ENCODE results near the gene MCTP1. TPM values are rescaled to one million over a fixed set of nuclear protein-coding genes. Genes with fewer than 3 reads are reported as not detected.

Gene MCTP1
- not detected for total RNA-seq

DNA sequence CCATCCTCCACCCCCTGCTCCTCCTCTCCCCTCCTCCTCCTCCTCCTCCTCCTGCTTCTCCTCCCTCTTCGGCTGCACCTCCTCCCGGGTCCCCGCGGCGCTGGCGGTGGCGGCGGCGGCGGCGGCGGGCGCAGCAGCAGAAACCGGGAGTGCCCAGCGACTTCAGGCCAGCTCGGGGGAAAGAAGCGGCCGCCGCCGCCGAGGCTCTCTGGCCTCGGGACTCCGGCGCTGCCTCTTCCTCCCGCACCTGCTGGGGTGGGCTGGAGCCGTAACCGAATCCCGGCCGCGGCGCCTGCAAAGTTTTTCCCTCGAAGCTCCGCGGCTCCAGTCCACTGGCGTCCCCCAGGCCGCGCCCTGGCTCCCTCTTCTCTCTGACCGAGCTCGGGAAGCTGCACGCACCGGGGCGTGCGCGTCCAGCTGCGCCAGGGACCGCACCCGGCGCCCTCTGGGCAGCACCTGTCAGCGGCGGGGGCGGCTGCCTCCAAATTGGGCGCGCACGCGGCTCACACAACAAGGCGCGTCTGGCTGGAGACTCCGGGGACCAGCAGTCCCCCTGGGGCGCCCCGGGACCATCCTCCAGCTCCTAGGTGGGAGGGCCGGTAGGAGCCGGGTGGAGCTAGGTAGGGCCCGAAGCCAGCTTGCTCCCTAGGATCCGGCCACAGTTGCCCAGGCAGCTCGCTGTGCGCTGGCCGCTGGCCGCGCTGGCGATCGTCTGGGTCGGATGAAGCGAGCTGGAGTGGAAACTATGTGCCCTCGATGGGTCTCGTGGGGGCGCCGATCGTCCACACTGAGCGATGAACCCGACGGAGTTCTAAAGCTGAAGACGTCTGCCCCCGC is at the start of gene MCTP1:
MCTP1 (minus strand) TSS at position 523 of the 837 bp plus-strand sequence.
- Mint-ChIP-seq H3K4me1 (ENCODE audit: low read depth) (peaks cover 9% of the 10 kb centered on the region), H3K36me3 (no peaks in the 10 kb centered on the region), H3K27me3 (peaks cover 36% of the 10 kb centered on the region), H3K9me3 (no peaks in the 10 kb centered on the region), H3K4me3 (peak within 1 kb of the TSS; percentile 43), H3K27ac (no peak within 1 kb of the TSS)
- DNase-seq = peak; percentile 17
- intact Hi-C loops (cut with micrococcal nuclease) = loop anchor here (10.0 kb wide), 2 partner anchors 340 to 560 kb away; partner anchors contain the start of gene GPR150
- CTCF ChIA-PET = interaction anchor here (0.6 to 1.0 kb wide), 2 partner anchors 15 to 23 kb away, joined by 3 read pairs; no protein-coding TSS in a partner anchor
- POLR2A ChIA-PET = interaction anchor here (0.6 kb wide), 1 partner anchor 41 kb away, joined by 4 read pairs; no protein-coding TSS in a partner anchor

DNA sequence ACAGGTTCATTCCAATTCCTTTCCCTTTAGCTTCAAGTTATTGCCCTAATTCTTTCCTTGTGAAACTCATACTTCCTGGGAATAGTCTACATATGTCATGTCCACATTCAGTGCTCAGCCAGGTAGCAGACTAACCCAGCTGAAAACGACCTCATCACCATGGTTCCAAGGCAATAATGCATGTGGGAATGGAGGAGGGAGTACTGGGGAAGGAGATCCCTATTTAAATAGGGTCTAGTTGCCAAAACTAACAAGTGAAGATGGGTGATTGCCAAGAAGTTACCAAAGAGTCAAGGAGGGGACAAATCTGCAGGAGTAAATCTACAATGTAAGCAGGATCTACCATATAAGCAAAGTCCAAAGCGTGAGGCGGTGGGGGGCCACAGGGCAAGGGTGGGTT is 47.3 kb upstream of the MCTP1 start:
- Mint-ChIP-seq H3K4me1 (ENCODE audit: low read depth) (no peaks in the 10 kb centered on the region), H3K27me3 (no peaks in the 10 kb centered on the region), H3K27ac (no peak overlapping the region), H3K4me3 (no peak overlapping the region), H3K36me3 (no peaks in the 10 kb centered on the region), H3K9me3 (no peaks in the 10 kb centered on the region)
- intact Hi-C loops (cut with micrococcal nuclease) = no loop called here
- DNase-seq = no peak
- POLR2A ChIA-PET = no interaction called here
- CTCF ChIA-PET = no interaction called here

DNA sequence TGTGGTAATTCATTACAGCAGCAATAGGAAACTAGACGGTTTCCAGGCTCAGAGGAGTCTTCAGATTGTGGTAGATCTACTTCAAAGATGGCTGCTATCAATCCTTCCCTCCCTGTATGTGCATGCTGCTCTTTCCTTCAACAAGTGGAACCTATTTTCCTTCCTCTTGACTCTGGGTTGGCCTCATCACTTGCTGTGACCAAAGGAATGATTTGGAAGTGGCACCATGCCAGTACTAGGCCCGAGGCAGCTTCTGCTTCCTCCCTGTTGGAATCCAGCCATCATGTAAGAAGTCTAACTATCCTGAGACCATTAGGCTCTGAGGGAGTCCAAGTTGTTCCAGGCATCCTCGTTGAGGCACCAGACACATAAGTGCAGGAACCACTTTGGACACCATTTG is 46.5 kb upstream of the MCTP1 start:
- no peaks in the 10 kb centered on the region for H3K9me3 Mint-ChIP-seq
- no peak for DNase-seq
- no peaks in the 10 kb centered on the region for H3K4me1 Mint-ChIP-seq (ENCODE audit: low read depth)
- ChIA-PET CTCF (no interaction called here), POLR2A (no interaction called here)
- no peaks in the 10 kb centered on the region for H3K27me3 Mint-ChIP-seq
- intact Hi-C loops (cut with micrococcal nuclease) = no loop called here
- no peak overlapping the region for H3K27ac Mint-ChIP-seq
- H3K4me3 Mint-ChIP-seq = no peak overlapping the region
- no peaks in the 10 kb centered on the region for H3K36me3 Mint-ChIP-seq

DNA sequence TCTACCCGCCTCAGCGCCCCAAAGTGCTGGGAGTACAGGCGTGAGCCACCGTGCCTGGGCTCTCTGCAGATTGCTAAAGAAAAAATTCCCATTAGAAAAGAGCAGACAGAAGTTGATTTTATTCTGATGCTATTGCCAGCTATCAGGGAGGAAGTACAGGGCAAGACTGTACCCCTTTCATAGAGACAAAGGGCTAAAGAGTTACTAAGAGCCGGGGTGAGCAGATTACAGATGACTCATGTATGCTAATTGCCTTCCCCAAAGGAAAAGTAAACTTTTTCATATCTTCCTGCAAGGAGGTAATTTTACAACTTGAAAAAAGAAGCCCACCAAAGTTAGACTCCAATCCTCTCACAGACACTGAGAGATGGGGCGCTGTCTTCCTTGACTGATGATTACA is 42.3 kb upstream of the MCTP1 start:
- no peak for DNase-seq
- H3K4me1 Mint-ChIP-seq (ENCODE audit: low read depth) = no peaks in the 10 kb centered on the region
- no peak overlapping the region for H3K4me3 Mint-ChIP-seq
- H3K27ac Mint-ChIP-seq = no peak overlapping the region
- no peaks in the 10 kb centered on the region for H3K36me3 Mint-ChIP-seq
- no peaks in the 10 kb centered on the region for H3K27me3 Mint-ChIP-seq
- H3K9me3 Mint-ChIP-seq = no peaks in the 10 kb centered on the region
- CTCF ChIA-PET = no interaction called here
- POLR2A ChIA-PET = no interaction called here
- intact Hi-C loops (cut with micrococcal nuclease) = no loop called here

DNA sequence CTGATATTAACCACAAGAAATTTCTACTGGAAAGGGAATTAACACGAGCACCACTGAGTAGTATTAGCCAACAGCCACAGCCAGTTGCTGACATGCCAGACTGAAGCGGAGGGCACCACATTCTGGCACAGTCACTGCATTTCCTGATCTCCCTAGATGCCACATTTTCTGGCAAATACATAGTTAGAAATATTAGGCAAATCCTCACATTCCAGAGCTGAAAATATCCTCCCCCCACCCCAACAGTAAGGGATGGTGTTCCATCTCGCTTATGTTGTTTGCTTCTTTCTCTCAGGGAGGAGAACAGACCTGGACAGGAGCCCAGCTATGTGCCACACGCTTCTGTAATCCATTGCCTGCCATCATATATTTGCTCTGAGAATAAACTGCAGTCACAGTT is 32.8 kb upstream of the MCTP1 start:
- ChIA-PET POLR2A (no interaction called here), CTCF (no interaction called here)
- H3K27ac Mint-ChIP-seq = no peak overlapping the region
- H3K4me1 Mint-ChIP-seq (ENCODE audit: low read depth) = no peaks in the 10 kb centered on the region
- H3K27me3 Mint-ChIP-seq = peaks cover 6% of the 10 kb centered on the region
- H3K4me3 Mint-ChIP-seq = no peak overlapping the region
- no peak for DNase-seq
- H3K36me3 Mint-ChIP-seq = no peaks in the 10 kb centered on the region
- intact Hi-C loops (cut with micrococcal nuclease) = no loop called here
- H3K9me3 Mint-ChIP-seq = peaks cover 2% of the 10 kb centered on the region

DNA sequence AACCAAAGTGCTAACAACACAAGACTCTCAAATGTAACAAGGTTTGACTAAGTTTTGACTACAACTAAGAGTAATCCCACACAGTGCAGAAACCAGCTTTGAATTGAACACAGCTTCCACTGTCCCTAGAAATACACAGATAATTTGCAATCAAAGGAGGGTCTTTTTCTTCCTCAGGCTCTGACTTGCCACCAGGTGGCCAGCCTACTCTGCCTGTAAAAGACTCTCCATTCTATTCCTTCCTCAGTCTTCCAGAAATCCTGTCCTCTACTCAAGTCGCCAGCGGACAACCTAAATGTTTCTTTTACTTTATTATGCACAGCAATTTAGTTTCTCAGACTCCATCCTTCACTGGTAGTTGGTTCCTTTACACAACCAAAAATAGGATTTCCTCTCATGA is 32.2 kb upstream of the MCTP1 start:
- H3K36me3 Mint-ChIP-seq = no peaks in the 10 kb centered on the region

DNA sequence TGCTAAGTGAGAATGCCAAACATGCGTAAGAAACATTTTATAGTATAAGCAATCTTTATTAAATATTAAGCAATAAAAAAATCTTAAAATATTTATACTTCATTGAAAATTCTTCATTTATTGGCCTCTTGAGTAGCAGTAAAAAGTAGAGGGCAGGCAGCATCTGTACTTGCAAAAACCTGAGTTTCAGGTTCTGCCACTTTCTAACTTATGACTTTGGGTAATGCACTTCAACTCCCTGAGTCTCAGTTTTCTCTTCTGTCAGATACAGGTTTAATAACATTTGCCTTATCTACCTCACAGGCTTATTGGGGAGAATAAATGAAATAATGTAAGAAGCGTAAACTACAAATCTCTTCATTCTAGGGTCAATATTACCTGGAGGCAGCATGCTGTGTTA is 19.8 kb upstream of the MCTP1 start:
- ChIA-PET POLR2A (no interaction called here), CTCF (no interaction called here)
- no peaks in the 10 kb centered on the region for H3K4me1 Mint-ChIP-seq (ENCODE audit: low read depth)
- intact Hi-C loops (cut with micrococcal nuclease) = no loop called here
- no peak for DNase-seq
- H3K9me3 Mint-ChIP-seq = no peaks in the 10 kb centered on the region
- peaks cover 5% of the 10 kb centered on the region for H3K27me3 Mint-ChIP-seq
- H3K36me3 Mint-ChIP-seq = no peaks in the 10 kb centered on the region
- no peak overlapping the region for H3K27ac Mint-ChIP-seq
- no peak overlapping the region for H3K4me3 Mint-ChIP-seq

More for the DNA sequence above, 32.2 kb upstream of the MCTP1 start:
- Mint-ChIP-seq H3K4me3 (no peak overlapping the region), H3K4me1 (ENCODE audit: low read depth) (no peaks in the 10 kb centered on the region), H3K27ac (no peak overlapping the region), H3K27me3 (peaks cover 6% of the 10 kb centered on the region), H3K9me3 (peaks cover 2% of the 10 kb centered on the region)
- ChIA-PET POLR2A (no interaction called here), CTCF (no interaction called here)
- DNase-seq = no peak
- intact Hi-C loops (cut with micrococcal nuclease) = no loop called here

DNA sequence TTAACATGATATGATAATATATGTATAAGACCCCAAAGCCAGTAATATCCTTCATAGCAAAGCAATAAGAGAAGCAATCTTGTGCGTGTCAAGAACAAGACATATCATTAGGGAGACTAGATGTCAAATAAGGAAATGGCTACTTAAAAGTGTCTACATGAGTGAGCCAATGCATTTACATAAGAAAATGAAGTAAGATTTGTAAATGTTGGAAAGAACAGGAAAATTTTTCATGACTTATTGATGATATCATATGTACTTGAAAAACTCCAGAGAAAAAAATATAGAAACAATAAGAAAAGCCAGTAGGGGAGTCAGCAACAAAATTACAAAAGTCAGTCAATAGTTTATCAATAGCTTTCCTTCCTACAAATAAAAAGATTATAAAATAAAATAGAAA is 13.8 kb upstream of the MCTP1 start:
- H3K9me3 Mint-ChIP-seq = no peaks in the 10 kb centered on the region
- peaks cover 7% of the 10 kb centered on the region for H3K27me3 Mint-ChIP-seq
- no peak overlapping the region for H3K27ac Mint-ChIP-seq
- ChIA-PET CTCF (interaction anchor here (0.6 kb wide), 1 partner anchor 205 kb away, joined by 3 read pairs; no protein-coding TSS in a partner anchor), POLR2A (no interaction called here)
- no peak for DNase-seq
- intact Hi-C loops (cut with micrococcal nuclease) = no loop called here
- H3K4me3 Mint-ChIP-seq = no peak overlapping the region
- no peaks in the 10 kb centered on the region for H3K4me1 Mint-ChIP-seq (ENCODE audit: low read depth)
- H3K36me3 Mint-ChIP-seq = no peaks in the 10 kb centered on the region

DNA sequence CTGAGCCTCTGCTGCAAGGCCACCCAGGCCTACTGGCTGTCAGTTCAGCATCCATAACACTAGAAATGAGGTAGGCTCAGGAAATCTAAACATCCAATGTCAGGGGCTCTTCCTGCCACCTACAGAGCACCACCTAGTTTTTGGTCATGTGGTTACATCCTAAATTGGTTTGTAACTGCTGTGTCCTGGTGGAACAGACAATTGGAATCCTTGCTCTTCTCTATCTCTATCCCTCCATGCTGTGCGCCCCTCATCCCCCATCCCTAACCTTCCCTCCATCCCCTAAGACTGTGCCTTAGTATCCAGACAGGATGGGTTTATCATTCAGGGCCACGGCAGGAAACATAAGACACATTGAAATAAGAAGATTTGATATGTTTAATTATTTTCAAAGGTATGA is 11.4 kb upstream of the MCTP1 start:
- DNase-seq = no peak
- H3K27me3 Mint-ChIP-seq = peaks cover 3% of the 10 kb centered on the region
- H3K4me3 Mint-ChIP-seq = no peak overlapping the region
- ChIA-PET POLR2A (no interaction called here), CTCF (no interaction called here)
- H3K4me1 Mint-ChIP-seq (ENCODE audit: low read depth) = no peaks in the 10 kb centered on the region
- no peaks in the 10 kb centered on the region for H3K36me3 Mint-ChIP-seq
- no peaks in the 10 kb centered on the region for H3K9me3 Mint-ChIP-seq
- H3K27ac Mint-ChIP-seq = no peak overlapping the region
- intact Hi-C loops (cut with micrococcal nuclease) = no loop called here

DNA sequence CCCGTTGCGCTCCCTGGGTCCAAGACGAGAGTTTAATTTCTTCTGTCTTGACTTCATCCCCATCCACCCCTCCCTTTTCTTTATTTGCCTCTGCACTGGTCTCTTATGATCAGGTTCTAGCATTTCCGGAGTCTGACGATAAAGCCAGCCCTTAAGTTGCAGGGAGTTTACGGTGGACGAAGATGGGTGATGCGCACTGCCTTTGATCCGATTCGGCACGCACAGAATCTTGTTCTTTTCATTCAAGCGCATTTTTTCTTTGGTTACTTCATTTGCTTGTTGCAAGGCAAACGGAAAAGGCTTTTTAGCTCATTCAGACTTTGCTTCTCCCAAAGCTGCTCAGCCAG is 488 bp upstream of the MCTP1 start:
- CTCF ChIA-PET = no interaction called here
- Mint-ChIP-seq H3K9me3 (no peaks in the 10 kb centered on the region), H3K4me3 (peak overlapping the region; percentile 43), H3K36me3 (no peaks in the 10 kb centered on the region), H3K27ac (no peak overlapping the region), H3K27me3 (peaks cover 35% of the 10 kb centered on the region), H3K4me1 (ENCODE audit: low read depth) (peaks cover 9% of the 10 kb centered on the region)
- no peak for DNase-seq
- POLR2A ChIA-PET = no interaction called here
- intact Hi-C loops (cut with micrococcal nuclease) = loop anchor here (10.0 kb wide), 2 partner anchors 339 to 559 kb away; partner anchors contain the start of gene GPR150

DNA sequence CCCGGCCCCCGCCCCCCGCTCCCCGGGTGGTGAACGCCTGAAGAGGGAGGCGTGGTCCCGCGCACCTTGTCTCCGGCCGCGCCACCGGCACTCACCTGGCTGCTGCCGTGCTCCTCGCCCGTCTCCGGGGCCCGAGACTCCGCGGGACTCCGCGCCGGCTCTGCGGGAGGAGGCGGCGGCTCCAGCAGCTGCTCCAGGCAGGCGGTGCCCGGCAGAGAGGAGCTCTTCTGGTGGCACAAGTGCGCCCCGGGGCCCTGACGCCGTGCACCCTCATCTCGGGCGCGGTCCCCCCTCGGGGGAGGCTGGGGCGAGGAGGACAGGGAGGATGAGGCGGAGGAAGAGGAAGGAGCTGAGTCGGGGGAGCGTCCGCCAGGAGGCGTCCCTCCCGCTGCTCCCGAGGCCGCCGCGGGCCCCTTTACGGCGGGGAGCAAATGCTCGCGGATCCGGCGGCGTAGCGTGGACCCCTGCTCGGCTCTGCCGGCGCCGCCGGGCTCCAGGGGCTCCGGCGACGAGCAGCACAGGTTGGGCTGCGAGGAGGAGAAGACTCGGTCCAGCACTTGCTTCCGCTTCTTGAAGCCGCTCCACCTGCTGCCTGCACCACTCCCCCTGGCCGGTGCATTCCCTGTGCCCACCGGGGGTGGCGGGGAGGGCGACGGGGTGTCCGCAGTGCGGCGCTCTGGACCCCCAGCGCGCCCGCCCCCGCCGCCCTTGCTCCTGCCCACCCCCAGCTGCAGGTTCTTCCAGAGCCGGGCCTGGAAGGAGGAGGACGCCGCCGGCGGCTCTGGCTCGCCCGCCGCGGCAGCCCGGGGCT is 928 bp downstream of the MCTP1 start:
- H3K4me1 Mint-ChIP-seq (ENCODE audit: low read depth) = peaks cover 9% of the 10 kb centered on the region
- ChIA-PET POLR2A (no interaction called here), CTCF (interaction anchor here (0.6 to 1.0 kb wide), 2 partner anchors 16 to 23 kb away, joined by 3 read pairs; no protein-coding TSS in a partner anchor)
- H3K36me3 Mint-ChIP-seq = no peaks in the 10 kb centered on the region
- H3K27ac Mint-ChIP-seq = no peak overlapping the region
- no peaks in the 10 kb centered on the region for H3K9me3 Mint-ChIP-seq
- peaks cover 36% of the 10 kb centered on the region for H3K27me3 Mint-ChIP-seq
- H3K4me3 Mint-ChIP-seq = no peak overlapping the region
- peak; percentile 24 for DNase-seq
- intact Hi-C loops (cut with micrococcal nuclease) = loop anchor here (10.0 kb wide), 2 partner anchors 341 to 561 kb away; partner anchors contain the start of gene GPR150

DNA sequence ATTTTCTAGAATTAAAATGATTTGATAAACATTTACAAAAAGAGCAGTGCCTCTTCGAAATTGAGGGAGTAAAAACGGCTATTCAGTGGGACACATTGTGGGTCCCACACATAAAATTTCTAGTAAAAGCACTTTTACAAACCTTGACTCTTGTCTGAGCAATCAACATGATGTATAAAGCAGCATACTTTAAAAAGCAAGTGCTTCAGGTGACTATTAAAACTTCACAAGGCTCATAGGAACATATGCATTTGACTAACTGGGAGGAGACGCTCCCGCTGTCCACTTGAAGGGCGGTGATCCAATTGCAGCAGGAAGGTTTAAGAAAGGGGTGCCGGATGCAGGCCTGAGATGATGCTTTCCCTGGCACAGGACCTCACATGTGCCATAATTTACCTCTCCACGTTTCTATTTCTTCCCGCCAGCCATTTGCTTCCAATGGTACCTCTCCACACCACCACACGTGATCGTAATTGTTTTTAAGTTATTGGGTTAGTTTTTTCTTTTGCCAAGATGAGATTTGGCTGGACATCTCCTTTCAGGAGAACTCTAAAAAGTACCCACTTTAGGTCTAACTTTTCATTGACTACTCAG is 1.8 kb downstream of the MCTP1 start:
- DNase-seq = no peak
- ChIA-PET CTCF (interaction anchor here (1.0 kb wide), 1 partner anchor 17 kb away, joined by 3 read pairs; no protein-coding TSS in a partner anchor), POLR2A (no interaction called here)
- H3K4me1 Mint-ChIP-seq (ENCODE audit: low read depth) = peaks cover 9% of the 10 kb centered on the region
- H3K36me3 Mint-ChIP-seq = no peaks in the 10 kb centered on the region
- peaks cover 36% of the 10 kb centered on the region for H3K27me3 Mint-ChIP-seq
- intact Hi-C loops (cut with micrococcal nuclease) = loop anchor here (10.0 kb wide), 2 partner anchors 342 to 562 kb away; partner anchors contain the start of gene GPR150
- no peak overlapping the region for H3K27ac Mint-ChIP-seq
- H3K4me3 Mint-ChIP-seq = peak overlapping the region; percentile 28
- no peaks in the 10 kb centered on the region for H3K9me3 Mint-ChIP-seq
